ENCODE measurements around the gene DOCK10.
A peak's percentile ranks its signal among the peaks of the same experiment; 100 is the strongest.
"Not testable (repeated sequence)": the region's sequence is repeated elsewhere in the genome, so short reads cannot be mapped to it uniquely, and the experiment has no call there.

Gene DOCK10
- 307 reads per million, percentile 95 among the genes with 10 or more reads in this experiment for total RNA-seq

DNA sequence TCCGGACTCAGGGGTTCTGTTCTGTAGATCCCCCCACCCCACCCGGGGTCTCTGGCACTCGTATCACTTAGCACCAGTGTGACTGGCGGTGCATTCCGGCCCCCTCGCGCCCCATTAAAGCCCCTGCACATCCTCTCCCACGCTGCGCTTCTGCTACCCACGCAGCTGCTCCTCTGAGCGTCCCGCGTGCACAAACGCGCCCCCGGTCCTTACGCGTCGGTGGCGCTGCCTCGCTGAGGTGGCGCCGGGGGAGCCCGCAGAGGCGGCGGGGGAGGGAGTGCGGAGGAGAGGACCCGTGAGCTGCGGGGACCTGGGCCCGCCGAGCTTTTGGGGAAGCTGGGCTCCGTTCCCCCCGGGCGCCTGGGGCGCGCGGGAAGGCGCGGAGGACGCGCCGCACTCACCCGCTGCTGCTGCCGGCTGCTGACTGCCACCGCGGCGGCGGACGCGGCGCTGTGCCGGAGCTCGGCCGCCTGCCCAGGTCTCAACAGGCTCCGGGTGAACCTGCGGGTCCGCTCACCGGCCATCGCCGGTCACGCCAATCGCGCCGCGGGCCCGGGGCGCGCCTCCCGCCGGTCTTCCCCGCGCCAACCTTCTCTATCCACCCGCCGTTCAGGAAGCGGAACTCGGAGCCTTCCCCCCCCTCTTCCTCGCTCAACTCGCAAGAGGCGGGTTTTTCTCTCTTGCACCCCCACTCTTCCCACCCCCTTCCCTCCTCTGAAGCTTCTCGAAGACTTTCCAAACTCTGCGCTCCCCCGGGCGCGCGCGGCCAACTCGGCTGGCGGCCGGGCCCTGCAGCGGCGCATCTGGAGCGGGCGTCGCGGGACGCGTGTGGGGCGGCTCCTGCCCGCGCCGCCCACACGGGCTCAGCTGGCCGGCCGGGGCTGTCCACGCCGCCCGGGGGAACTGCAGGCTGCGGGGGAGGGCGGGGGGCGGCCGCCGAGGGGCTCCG is at the start of gene DOCK10:
Gene DOCK10, minus strand, starts transcription at position 618 of the 949 bp plus-strand sequence. Its CDS starts 94 bp downstream, at position 524.
- peak; percentile 36 for DNase-seq

DNA sequence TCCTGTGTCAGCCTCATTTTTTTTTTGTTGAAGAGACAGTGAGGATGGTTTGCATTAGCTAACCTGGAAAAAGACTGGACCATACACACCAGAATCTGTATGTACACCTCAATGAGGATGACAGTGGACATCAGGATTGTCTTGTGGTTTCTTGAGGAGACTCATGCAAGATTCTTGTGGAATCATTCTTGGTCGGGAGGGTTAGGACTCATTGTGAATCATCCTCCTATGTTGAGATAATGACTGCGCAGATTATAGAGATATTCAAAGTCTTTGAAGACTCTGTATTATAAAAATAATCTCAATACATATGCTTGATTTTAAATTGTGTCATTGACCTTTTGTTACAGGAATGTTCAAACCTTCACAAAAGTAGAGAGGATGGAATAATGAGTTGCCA is 49.1 kb upstream of the DOCK10 start:
- DNase-seq, result no peak

DNA sequence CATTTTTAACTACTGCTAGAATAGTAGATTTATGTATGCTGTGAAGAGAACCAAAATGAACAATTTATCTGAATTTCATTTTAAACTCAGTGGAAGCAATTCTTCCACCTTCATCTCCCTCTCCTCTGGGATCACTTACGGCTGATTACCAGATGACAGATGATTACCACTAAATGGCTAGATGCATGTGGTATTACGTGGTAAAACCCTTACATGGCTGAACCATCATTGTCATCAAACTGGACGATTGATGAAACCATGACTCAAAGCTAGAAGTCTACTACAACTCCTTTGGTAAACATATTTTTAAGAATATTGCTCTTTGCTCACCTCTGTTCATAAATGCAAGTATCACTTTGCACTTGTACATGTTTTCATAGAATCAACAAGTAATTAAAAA is 48.5 kb upstream of the DOCK10 start:
- DNase-seq, result no peak

DNA sequence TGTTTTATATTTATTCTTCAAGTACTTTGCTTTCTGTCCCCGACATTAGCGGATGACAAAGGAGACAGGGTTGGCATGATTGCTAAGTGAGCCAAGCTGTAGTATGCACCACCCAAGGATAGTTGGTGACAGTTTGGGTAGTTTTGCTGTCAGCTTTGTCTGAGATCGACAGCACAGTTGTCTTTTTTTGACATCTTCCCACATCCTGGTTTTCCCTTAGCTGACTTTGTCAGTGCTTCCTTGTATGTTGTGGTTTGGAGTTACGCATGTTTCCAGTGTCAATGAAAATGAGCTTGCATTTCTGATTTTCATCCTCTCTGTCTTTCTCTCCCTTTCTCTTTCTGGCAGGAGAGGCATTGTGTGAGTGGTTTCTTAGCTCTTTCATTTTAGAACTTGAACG is 44.6 kb upstream of the DOCK10 start:
- no peak for DNase-seq

DNA sequence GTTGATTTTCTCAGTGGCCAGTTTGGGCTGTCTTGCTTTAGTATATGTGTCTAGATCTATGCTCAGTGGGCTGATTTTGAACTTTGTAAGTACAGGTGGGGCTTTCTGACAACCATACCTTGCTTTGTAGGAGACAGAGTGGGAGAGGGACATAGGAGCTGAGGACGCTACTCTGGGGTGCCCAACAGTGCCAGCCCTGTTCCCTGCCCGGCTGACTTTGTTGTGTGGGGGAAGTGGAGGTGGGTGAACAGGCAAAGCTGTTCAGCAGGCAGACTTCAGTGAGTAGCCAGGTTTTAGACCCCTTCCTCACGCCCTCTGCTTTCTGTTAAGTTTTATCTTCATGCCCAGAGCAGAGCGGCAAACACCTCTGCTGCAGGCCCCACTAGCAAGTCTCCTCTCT is 44.2 kb upstream of the DOCK10 start:
- DNase-seq, result no peak

DNA sequence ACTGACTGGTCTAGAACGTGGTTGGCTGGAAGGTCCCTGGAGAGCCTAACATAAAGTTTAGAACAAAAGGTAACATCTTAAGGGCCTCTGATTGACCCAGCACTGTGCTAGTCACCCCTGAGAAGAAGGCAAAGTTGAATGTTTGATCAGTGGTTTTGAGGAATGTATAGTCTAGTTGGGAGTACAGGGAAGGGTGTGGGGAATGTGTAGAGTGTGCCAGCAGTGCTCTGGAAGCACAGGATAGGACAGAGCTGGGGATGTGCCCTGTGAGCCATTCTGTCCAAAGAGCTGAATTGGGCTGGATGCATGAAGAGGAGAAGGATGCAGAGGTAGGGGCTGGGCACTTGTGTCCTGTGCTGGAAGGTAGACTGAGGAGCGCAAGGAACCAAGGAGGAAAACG is 41.0 kb upstream of the DOCK10 start:
- DNase-seq, result no peak

DNA sequence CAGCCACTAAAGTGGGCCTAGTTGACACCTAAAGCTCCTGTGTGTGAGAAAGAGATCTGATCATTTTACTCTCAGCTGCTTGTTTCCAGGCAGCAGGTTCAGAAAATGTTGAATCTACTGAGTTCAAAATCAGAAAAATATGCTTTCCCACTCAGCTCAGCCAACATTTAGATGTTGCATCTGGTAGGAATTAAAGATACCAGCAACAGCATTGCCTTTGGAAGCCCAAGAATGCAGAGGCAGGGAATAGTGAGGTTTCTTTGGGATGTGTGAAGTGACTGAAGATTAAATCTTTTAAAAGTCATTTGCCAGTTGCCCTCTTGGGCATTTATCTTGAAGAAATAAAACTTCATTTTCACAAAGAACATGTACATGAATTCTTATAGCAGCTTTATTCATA is 33.9 kb upstream of the DOCK10 start:
- no peak for DNase-seq

DNA sequence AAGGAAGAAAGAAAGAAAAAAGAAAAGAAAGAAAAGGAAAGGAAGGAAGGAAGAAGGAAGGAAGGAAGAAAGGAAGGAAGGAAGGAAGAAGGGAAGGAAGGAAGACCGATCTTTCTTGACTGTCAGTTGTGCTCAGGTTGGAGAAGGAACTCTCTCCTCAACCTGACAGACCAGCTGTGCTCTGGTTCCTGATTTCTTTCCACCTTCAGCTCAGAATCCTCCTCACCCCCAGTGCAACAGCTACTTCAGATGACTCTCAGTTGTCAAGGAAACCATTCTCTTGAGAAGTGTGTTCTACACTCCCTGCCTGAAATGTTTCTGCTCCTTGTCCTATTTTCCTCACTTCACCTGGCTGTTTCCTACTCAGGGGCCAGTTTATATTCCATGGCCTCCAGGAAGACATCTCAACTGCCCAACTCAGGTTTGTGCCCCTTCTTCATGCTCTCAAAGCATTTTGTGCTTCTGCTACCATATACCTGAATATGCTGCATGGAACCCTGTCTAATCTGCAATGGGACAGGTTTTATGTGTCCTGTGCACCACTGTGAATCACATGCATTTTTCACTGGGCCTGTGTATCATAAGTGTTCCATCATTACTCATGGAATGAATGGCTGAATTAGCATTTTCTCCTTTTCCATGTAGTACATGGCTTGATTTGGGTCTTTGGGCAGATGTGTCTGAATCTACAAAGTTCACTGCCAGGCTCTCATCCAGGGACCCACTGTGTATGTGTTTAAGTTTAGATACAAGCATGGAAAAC is 32.8 kb upstream of the DOCK10 start:
- DNase-seq, result no peak

DNA sequence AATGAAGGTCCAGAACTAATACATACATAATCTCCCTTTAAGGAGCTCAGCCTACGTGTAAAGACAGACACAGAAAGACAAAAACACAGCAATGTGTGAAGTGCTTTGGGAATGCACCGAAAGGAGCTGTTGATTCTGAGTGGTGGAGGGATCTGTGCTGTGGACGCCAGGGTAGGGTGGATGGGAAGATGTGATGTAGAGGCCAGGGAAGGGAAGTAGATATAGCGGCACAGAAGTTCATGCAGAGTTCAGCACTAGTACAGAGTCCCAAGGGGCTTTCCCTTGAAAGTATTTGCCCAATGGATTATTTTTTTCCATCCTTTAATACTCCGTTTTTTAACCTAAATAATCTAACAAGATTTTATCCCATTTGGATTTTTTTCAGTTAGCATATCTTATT is 32.1 kb upstream of the DOCK10 start:
- no peak for DNase-seq

DNA sequence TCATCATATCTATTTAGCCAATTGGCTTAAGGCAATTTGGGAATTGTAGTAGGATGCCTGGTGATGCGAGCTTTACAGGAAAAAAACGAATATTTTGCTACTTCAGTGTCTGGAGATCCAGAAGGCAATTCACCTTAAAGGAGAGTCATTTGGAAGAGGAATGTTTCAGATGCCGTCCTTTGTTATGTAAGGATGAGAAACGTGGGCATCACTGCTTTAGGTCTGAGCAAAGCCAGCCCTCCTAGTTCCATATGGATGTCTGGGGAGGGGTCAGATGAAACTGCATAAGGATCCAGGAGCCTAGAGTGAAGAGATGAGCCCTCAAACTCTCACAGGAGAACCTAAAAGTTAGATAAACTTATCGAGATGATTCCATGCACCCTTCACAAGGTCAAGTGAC is 30.9 kb upstream of the DOCK10 start:
- no peak for DNase-seq

DNA sequence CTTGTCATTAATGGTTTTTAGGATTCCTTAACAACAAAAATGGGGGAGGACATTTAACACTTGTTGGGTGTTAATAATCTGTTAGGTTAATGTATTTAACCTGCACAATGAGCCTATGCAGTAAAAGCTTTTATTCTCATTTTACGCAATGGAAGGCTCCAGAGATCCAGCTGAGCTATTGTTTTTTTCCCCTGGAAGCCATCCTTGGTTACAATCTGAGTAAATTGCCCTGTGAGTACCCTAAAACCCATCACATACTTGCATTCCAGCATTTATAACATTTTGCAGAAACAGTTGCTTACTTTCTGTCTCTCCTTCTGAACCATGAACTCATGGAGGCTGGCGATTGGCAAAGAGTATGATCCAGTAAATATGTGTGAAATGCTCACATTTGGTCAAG is 30.2 kb upstream of the DOCK10 start:
- DNase-seq, result no peak

DNA sequence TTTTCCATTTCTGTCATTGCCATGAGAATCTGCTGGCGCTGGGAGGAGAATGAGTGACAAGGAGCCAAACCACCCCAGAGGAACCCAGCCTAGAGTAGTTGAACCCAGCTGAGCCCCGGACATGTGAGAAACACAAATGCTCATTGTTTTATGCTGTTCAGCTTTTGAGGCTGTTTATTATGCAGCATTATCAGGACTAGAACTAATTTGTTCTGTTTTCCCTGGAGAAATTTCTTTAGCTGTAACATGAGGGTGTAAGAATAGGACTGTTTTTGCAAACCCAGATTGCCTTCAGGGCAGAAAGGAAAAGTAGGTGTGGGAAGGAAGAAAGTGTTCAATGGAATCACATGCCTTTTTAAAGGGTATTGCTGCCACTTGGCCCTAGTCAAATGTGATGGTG is 28.5 kb upstream of the DOCK10 start:
- DNase-seq, result no peak

DNA sequence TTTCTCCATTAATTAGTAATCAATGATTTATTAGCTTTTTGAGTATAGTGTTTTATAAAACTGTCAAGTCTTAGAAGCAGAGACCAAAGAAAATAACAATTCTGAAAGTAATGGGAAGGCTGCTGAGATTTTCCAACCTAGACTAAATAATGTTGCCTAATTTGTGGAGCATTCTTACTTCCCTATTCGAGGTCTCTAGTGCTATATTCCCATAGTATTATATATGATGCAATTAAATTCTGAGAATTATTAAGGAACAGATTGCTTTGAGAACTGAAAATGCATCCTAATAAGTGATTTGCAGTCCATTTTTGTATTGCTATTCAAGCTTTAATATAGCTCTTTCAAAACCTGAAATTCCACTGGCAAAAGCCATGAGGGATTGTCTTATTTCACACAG is 27.7 kb upstream of the DOCK10 start:
- no peak for DNase-seq

DNA sequence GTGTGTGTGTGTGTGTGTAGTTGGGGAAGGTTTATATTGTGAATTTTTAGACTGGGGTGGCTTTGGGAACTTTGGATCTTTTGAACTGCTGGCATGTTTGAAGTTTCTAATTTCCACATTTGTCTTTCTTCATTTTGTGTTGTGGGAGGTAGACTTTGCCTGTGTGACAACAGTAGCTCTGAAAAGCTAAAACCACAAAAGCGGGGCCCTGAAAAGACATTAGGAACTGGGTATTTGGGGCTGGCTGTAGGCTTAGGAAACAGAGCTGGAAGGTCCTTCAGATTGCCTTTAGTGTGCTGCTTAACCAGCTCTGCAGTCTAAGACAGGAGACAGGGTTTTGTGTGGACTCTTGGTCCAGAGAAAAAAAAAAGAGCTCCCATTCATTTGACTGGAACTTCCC is 27.2 kb upstream of the DOCK10 start:
- DNase-seq, result no peak

DNA sequence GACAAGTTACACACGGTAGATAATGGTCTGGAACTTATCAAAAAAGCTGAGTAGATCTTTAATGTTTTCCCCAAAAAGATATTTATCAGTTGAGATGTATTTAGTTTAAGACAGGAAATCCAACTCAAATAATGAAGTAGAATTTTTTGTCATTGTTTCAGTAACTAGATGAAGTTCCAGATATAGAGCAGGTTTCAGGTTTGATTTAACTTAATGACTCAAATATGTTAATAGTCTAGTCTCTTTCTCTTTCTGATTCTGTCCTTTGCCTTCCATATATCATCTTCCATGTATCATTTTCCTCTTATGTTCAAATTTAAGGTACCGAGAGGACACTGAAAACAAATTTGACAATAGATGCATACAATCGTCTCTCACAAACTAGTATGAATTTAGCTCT is 23.6 kb upstream of the DOCK10 start:
- no peak for DNase-seq

DNA sequence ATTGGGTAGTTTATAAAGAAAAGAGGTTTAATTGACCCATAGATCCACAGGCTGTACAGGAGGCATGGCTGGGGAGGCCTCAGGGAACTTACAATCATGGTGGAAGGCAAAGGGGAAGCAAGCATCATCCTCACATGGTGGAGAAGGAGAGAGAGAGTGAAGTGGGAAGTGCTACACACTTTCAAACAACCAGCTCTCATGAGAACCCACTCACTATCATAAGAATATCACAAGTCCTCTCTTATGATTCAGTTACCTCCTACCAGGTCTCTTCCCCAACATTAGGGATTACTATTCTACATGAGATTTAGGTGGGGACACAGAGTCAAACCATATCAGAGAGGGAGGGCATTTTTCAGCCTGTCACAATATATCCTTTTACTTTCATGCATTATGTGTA is 22.7 kb upstream of the DOCK10 start:
- DNase-seq, result no peak

DNA sequence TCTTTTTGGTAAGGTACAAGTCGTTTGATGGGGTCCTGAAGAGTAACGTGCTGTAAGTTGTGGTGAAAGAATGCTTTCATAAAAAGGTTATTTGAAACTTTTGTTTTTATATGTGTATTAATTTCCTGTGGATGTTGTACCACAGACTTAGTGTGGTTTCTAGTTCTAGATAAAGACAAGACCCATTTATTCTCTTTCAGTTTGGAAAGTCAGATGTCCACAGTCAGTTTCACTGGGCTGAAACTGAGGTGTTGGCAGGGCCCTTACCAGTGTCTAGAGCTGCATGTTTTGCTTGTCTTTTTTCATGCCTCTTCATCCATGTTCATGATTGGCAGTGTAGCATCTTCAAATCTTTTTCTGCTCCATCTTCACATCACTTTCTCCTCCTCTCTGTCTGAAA is 22.1 kb upstream of the DOCK10 start:
- DNase-seq, result no peak

DNA sequence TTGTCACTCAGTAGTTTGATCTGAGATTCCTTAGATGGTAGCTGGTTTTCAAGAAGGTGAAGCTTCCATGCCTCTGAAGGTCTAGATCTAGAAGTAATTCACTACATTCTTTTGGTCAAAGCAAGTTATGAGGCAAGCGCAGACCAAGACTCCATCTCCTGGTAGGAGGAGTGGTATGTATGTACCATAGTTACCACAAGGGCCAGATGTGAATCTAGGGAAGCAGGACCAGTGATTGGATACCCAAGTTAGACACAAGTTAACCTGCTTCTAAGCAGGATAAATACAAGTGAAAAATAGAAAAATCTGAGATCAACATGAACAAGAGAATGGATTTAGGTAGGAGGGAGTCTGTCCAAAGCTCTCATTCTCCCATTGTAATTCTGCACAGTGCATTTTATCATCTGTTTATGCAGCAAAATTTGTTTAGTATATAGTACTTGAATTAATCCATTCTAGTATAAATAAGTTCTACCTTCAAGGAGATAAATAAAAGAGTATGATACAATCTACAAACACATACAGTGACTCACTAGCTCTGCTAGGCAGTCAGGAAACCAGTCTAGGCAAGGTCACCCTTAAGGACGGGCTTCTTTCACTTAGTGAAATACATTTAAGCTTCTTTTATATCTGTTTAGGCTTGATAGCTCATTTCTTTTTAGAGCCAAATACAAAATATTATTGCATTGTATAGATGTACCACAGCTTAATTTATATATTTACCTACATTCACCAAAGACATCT is 14.2 kb upstream of the DOCK10 start:
- DNase-seq, result no peak

DNA sequence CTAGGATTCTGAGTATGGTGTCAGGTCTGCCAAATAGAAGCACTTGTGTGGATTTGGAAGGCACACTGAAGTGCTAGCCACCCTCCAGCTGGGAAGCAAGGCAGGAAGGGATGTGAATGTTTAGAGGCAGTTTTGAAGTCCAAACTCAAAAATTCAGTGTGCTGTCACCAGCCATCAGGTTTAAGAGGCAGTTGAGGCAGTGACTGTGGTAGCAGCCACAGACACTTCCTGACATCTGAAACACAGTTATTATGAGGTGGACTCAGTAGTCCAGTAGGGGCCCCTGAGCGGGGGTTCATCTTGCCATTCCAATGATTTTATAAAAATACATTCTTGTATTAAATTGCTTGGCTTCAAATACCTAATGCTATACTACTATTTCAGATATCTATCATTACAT is 13.4 kb upstream of the DOCK10 start:
- no peak for DNase-seq

DNA sequence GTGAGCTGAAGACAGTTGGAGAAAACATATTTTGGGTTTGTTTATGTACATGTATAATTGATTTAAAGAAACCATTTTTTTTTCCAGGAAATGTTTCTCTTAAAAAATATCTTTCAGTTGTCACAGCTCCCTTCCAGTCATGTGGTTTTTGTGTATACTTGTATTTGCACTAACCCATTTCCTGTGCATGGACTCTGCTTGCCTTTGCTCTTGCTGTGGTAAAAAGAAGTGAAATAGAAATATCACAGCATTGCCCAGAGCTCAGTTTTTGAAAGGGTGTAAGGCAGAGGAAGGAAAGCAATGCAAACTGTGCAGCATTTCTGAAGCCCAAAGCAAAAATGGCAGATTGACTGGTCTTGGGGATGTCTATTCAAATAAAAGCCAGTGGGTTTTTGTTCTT is 10.4 kb upstream of the DOCK10 start:
- DNase-seq, result no peak

DNA sequence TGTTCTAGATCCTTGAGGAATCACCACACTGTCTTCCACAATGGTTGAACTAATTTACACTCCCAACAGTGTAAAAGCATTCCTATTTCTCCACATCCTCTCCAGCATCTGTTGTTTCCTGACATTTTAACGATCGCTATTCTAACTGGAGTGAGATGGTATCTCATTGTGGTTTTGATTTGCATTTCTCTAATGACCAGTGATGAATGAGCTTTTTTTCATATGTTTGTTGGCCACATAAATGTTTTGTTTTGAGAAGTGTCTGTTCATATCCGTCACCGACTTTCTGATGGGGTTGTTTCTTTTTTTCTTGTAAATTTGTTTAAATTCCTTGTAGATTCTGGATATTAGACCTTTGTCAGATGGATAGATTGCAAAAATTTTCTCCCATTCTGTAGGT is 5.2 kb upstream of the DOCK10 start:
- DNase-seq, result not testable (repeated sequence)

DNA sequence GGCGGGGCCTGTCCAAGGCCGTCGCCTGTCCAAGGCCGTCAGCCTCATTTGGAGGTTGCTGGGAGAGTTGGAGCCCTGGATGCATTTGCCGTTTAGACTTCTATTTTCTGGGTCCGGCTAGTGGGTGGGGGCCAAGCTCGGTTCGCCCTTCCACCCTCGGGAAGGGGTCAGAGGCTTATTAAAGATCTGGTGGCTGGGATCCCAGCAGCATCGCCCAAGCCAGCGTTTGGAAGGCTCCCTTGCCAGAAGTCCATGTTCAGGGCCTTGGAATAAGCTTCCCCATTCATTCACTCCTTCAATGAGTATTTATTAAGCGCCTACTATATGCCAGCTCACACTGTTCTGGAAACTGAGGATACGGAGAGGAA is 516 bp upstream of the DOCK10 start:
- DNase-seq, result no peak

DNA sequence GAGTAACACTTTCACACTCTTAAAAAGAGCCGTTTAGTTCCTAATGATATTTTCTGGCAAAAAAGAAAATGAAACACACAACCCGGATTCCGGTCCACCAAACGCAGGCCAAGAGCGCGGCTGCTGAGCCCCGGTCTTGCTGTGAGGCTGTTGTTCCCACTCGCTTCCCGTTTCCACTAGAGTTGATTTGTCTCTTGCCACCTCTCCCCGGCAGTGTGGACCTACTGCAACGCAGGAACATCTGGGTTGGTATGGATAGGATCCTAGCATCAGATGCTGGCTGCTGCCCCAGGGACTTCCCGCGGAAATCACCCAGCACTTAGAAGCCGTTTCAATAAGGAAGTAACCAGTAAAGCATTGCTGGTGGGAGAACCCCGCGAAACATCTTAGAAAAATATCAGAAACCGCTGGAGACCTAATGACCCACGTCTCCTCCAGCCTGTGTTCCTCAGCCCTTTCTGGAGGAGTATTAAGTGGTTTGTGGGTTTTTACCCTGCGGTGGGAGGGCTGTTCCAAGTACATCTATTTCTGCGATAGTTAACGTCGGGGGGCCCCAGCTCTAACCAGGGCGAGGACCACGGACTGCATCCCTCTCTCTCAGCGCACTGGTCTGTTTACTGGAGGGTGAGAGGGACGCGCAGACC is 939 bp downstream of the DOCK10 start:
- DNase-seq, result peak; percentile 47

Measured in effector CD4-positive, alpha-beta T cell (primary cell).